GM12864 (cell line): Measurements from ENCODE around the gene OTOP2.

Source experiments
- DNase-seq: peaks from one replicate; pipeline ENCODE4 v3.0.0-alpha.2; 2011; ENCODE audit warnings: low read depth
- H3K4me3 ChIP-seq: 2 replicates; pipeline ENCODE4 v1.5.1; 2011; ENCODE audit warnings: mild to moderate bottlenecking, low read depth, low read length, control low read depth
- TF ChIP-seq, protein P1 (sequence below): IDR thresholded peaks from 2 replicates; pipeline ENCODE4 v1.5.1; 2011; ENCODE audit warnings: low read depth, mild to moderate bottlenecking, moderate library complexity, low read length, control low read depth, inconsistent platforms; ENCODE audit errors: missing control alignments

Gene OTOP2

DNA sequence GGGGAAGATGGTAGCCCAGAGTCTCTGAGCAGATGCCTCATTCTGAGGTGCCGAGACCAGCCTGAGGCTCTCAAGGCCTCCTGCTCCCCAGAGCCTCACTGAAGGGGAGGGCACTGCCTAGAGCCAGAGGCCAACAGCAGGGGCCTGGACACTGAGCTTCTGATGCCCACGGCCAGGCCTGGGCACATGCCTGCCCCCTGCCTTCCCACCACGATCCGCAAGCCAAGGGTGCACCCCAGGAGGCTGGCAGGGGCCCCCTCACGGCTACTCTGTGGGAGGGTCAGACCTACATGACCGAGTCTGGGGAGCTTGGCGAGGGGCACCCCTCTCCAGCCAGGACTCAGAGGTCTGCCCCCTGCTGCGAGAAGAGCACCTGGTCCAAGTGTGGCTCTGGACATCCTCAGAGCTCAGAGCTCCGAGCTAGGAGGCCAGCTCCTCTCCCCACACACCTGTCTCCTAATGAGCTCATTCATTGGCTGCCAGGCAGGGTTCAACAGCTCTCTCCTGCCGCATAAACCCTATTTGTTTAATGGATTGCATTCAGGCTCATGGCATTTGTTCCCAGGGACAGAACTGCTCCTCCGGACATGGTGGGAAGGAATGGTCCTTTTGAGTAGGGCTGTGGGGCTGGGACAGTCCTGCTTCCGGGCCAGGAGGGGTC lies 25.5 kb downstream of the OTOP2 start:
- TF ChIP-seq, protein P1, sequence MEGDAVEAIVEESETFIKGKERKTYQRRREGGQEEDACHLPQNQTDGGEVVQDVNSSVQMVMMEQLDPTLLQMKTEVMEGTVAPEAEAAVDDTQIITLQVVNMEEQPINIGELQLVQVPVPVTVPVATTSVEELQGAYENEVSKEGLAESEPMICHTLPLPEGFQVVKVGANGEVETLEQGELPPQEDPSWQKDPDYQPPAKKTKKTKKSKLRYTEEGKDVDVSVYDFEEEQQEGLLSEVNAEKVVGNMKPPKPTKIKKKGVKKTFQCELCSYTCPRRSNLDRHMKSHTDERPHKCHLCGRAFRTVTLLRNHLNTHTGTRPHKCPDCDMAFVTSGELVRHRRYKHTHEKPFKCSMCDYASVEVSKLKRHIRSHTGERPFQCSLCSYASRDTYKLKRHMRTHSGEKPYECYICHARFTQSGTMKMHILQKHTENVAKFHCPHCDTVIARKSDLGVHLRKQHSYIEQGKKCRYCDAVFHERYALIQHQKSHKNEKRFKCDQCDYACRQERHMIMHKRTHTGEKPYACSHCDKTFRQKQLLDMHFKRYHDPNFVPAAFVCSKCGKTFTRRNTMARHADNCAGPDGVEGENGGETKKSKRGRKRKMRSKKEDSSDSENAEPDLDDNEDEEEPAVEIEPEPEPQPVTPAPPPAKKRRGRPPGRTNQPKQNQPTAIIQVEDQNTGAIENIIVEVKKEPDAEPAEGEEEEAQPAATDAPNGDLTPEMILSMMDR, result no peak
- no peak for DNase-seq
- H3K4me3 ChIP-seq, result no peak overlapping the region

DNA sequence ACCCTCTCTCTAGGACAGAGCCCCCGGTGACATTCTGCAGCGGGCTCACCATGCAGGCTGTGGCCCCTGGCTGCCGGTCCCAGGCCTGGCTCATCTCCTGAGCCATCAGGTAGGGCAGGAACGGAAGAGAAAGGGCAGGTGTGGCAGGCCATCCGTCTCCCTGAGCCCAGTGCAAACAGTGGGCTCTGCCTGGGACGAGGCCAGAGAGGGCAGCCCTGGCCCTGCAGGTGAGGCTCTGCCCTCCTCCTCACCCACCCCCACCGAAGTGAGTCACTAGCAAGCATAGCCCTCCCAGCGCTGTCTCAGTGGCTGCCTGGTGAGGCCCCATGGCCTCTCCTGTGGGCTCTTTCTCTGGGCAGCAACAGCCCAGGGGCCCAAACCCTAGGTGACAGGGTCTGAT lies 26.1 kb downstream of the OTOP2 start:
- no peak overlapping the region for H3K4me3 ChIP-seq
- TF ChIP-seq, protein P1, result no peak
- no peak for DNase-seq

- H3K4me3 ChIP-seq, result no peak overlapping the region
- TF ChIP-seq, protein P1, result no peak
- no peak for DNase-seq
These were observed 27.0 kb downstream of the OTOP2 start for GRCh38 chr17:74951065-74951464.

GRCh38 chr17:74951680-74952421 lies 27.8 kb downstream of the OTOP2 start:
- no peak for DNase-seq
- TF ChIP-seq, protein P1, result no peak
- H3K4me3 ChIP-seq, result no peak overlapping the region

GRCh38 chr17:74952431-74953133 lies 28.5 kb downstream of the OTOP2 start:
- no peak overlapping the region for H3K4me3 ChIP-seq
- TF ChIP-seq, protein P1, result no peak
- DNase-seq, result no peak

GRCh38 chr17:74953134-74953687 lies 29.1 kb downstream of the OTOP2 start:
- no peak for DNase-seq
- TF ChIP-seq, protein P1, result no peak
- H3K4me3 ChIP-seq, result no peak overlapping the region
